Stimulated activated CD4-positive, alpha-beta T cell treated with anti-CD3 and anti-CD28 coated beads, Interleukin-1b, Interleukin-23, amount 100 ng/mL, for 4 hours (primary cell): ENCODE results near the gene MAGED1.

Experiments used
- DNase-seq, 2 donors: peaks; one replicate each; pipeline ENCODE4 v3.0.0-alpha.2; 2020; ENCODE audit warnings: low read depth in 2 of 2

MAGED1 gene, protein sequence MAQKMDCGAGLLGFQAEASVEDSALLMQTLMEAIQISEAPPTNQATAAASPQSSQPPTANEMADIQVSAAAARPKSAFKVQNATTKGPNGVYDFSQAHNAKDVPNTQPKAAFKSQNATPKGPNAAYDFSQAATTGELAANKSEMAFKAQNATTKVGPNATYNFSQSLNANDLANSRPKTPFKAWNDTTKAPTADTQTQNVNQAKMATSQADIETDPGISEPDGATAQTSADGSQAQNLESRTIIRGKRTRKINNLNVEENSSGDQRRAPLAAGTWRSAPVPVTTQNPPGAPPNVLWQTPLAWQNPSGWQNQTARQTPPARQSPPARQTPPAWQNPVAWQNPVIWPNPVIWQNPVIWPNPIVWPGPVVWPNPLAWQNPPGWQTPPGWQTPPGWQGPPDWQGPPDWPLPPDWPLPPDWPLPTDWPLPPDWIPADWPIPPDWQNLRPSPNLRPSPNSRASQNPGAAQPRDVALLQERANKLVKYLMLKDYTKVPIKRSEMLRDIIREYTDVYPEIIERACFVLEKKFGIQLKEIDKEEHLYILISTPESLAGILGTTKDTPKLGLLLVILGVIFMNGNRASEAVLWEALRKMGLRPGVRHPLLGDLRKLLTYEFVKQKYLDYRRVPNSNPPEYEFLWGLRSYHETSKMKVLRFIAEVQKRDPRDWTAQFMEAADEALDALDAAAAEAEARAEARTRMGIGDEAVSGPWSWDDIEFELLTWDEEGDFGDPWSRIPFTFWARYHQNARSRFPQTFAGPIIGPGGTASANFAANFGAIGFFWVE

DNA sequence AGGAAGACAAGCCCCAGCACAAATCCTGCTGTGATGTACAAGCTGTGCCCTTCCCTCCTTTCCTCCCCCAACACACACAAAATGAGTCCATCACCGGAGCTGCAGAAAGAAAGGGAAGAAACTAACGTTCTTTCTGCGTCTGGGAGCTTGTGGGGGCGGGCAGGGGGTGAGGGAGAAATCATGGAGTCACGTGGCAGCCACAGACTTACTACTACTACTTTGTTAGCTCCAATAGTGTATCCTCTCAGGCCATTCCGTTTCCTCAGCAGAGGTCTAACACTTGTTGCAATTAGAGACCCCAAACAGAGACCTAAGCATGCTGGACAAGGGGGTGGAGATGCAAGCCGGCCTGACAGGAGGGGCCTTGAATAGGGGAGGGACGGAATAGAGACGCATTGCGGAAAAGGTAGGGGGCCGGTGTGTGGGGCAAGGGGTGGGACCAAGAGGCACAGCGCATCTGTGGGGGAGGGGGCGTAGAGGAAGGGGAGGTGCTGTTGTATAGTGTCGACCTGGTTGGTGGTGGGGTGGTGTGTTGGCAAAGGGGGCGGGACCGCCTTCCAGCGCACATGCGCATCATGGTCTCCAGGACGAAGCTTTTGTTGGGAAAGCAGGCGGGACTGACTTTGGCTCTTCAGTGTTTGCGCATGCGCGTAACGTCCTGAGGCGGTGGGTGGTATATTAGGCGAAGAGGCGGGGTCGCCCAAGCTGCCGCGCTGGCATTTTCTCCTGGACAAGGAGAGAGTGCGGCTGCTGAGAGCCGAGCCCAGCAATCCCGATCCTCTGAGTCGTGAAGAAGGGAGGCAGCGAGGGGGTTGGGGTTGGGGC is at the start of gene MAGED1:
Gene MAGED1, plus strand, starts transcription at position 703 of the 825 bp plus-strand sequence. CDS start 682 bp downstream, outside the sequence.
- peak; percentile 60 to 64 for DNase-seq

DNA sequence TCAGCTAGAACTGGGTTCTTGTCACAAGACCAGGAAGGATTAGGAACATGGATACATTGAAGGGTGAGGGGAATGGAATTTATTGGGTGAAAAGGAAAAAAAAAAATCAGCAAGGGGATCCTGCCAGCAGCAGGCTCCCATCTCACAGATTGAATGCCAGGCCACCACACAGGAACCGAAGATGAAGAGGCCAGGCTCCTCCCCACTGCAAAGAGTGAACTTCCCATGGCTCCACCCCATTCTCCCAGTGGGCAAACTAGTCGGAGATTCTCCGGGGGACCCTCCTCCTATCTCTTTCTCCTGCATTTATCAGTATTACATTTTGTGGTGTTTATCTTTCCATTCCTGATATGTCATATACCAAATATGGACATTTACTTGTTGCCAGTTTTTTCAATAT is 46.0 kb upstream of the MAGED1 start:
- DNase-seq: no peak

DNA sequence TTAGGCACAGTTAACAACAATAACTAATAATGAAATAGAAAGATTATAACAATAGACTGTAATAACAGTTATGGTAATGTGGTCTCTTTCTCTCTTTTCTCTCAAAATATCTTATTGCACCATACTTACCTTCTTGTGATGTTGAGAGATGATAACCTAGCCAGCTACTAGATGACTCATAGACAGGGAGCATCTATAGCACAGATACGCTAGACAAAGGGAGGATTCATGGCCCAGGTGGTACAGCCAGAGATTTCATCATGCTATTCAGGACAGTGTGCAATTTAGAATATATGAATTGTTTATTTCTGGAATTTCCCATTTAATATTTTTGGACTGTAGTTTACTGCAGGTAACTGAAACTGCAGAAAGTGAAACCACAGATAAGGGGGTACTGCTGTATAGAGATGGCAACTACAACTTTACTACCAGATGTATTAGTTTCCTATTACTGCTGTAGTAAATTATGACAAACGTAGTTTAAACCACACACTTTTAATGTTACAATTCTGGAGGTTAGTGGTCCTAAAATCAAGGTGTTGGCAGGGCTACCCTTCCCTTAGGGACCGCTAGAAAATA is 41.8 kb upstream of the MAGED1 start:
- no peak for DNase-seq

DNA sequence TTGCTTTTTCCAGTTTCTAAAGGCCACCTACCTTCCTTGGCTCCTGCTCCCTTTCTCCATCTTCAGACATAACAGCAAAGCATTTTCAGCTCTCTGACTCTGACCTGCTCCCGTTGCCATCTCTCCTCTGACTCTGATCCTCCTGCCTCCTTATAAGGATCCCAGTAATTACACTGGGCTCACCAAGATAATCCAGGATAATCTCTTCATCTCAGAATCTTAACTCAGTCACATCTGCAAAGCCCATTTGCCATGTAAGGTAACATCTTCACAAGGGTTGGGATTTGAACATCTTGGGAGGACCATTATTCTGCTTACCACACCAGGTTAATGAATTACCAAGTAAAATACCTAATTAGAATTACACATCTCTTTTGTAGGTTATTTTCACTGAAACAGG is 41.3 kb upstream of the MAGED1 start:
- DNase-seq: no peak

- DNase-seq: no peak
Measured at GRCh38 chrX:51852621-51853020, 40.8 kb upstream of the MAGED1 start.

- no peak for DNase-seq
Measured at GRCh38 chrX:51853251-51853650, 40.2 kb upstream of the MAGED1 start.

DNA sequence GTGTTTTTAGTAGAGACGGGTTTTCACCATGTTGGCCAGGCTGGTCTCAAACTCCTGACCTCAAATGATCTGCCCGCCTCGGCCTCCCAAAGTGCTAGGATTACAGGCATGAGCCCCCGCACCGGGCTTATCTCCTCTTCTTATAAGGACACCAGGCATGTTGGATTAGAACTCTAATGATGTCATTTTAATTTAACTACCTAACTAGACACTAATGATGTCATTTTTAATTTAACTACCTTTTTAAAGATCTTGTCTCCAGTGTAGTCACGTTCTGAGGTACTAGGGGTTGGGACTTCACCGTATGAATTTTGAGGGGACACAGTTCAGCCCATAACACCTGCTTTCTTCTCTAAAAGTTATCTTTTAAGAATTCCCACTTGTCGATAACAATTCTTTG is 37.7 kb upstream of the MAGED1 start:
- DNase-seq: no peak

- DNase-seq: no peak
Measured at GRCh38 chrX:51857159-51857733, 36.2 kb upstream of the MAGED1 start.

GRCh38 chrX:51860679-51861078 is 32.7 kb upstream of the MAGED1 start:
- no peak for DNase-seq

- DNase-seq: no peak
Measured at GRCh38 chrX:51862920-51863319, 30.5 kb upstream of the MAGED1 start.

GRCh38 chrX:51866210-51866609 is 27.2 kb upstream of the MAGED1 start:
- DNase-seq: no peak

GRCh38 chrX:51867626-51868025 is 25.8 kb upstream of the MAGED1 start:
- no peak for DNase-seq

DNA sequence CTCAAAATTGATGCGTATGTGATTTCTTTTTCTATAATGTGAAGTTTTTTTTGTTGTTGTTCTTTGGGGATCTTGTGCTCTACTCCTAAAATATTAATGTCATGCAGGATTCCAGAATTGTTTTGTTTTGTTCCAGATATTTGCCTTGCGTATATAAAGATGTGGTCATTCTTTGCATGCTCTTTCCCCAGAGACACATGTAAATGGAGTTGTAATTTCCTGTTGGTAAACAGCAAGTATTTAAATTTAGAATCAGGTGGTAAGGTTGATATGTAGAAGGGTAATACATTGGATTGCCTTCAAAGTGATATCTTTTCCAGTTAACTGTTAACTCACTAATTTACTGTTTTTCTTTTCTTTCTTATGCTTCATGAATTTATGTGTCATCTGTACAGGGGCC is 23.1 kb upstream of the MAGED1 start:
- DNase-seq: no peak

DNA sequence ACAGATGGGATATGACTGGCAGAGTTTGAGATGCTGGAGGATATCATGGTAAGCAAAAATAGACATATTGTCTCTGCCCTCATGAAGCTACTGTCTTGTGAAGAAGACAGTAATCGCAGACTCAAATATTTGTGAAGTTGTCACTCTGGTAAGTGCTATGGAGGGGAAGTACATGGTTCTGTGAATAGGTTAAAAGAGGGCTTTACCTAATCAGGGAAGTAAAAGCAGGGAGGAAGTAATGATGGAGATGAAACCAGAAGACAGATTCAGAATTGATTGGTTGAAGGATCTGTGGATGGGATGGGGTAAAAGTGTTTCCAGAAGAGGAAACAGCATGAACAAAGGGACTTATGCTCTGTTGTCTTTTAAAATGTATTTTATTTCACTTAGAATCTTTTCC is 19.3 kb upstream of the MAGED1 start:
- DNase-seq: no peak

DNA sequence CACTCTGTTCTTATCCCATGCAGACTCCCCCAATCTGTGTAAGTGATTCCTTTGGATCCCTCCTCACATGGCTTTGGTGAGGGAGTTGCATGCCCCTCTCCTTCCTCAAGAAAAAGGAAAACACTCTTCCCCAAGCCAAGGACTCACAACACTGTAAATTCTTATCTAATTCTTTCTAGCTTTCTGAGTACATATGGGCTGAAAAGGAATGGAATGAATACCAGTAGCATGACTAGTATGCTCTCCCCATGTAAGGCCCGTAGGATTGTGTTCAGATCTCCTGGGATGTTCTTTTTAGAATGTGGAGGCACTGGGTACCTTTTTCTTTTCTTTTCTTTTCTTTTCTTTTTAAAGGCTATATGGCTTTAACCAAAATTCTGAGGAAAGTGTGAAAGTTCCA is 17.0 kb upstream of the MAGED1 start:
- DNase-seq: no peak

DNA sequence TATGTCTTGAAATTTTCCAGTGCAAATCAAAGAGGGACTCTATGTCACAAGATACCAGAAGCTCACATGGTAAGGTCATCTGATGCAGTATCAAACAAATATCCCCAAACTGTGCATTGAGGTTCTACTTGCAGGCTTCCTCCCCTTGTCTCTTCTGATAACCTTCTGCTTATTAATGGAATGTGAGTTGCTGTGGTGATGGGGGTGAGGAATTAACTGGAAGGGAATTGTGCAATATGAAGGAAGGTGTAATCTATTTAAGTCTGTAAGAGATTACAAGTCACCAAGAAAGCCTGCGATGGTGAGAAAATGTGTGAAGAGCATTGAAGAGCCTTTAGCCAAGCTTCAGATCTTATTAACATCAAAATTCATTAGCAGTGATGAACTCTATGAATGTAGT is 15.4 kb upstream of the MAGED1 start:
- DNase-seq: no peak

DNA sequence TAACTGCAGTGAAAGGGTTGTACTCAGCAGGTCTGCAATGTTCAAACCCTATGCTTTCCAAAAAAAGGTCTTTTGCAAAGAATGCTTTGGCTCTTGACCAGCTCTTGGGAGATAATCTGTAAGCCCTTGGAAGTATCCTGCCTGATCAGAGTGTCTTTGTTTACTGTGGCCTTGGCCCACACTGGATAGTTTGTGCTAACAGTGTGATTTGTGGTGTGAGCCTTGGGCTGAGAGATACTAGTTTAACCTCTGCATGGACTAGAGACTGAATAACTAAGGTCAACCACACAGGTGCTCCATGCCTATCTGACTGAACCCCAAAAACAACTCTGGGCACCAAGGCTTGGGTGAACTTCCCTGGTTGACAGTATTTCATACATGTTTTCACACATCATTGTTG is 3.6 kb upstream of the MAGED1 start:
- no peak for DNase-seq

- DNase-seq: no peak
Measured at GRCh38 chrX:51891245-51891644, 2.2 kb upstream of the MAGED1 start.

DNA sequence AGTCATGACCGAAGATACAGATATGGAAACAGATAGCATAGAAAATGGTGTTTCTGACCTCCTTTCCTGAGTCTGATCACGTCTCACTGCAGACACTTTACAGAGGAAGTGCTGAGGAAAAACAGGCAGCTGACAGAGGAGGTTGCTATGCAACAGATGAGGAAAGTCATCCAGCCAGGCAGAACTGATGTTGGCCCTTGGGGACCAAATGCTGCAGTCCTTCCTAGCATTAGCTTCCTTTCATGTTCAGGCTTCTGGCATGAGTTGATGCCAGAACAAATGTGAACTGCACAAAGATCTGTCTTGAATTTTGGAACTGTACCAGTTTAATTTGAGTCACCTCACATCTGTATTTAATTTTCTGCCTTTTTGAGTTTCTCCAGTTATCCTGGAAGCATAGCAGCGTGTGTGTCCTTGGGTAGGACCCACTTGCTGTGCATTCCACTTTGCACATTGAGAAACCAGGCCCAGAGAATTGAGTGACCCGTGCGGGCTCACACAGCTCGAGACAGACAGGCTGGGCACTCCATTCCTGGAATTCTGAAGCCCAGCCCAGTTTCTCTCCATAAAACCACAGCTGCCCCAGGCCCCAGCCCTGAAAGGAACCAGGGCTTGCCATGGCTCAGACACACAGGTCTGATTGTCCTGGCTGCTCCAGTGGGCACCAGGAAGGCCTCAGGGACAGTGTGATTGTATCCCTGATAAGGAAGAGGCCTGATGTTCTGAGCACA is 1.4 kb upstream of the MAGED1 start:
- DNase-seq: no peak

- DNase-seq: no peak
Measured at GRCh38 chrX:51893931-51894696, 691 bp downstream of the MAGED1 start.
